Progenitor cell of endocrine pancreas (in vitro differentiated cells): ENCODE measurements around the gene GABRB1. TPM values are rescaled to one million over a fixed set of nuclear protein-coding genes. Genes with fewer than 3 reads are reported as not detected.

Experiments used
- DNase-seq: peaks from one replicate; pipeline ENCODE4 v3.0.0; 2021; ENCODE audit warnings: low spot score; ENCODE audit not compliant: unreplicated experiment
- H3K27ac Mint-ChIP-seq: 2 replicates; pipeline ENCODE4 v1.8.0; 2021; ENCODE audit warnings: mild to moderate bottlenecking, moderate library complexity, mixed read lengths
- H3K27me3 Mint-ChIP-seq: 2 replicates; pipeline ENCODE4 v1.8.0; 2021; ENCODE audit warnings: mixed read lengths
- H3K36me3 Mint-ChIP-seq: 2 replicates; pipeline ENCODE4 v1.8.0; 2022; ENCODE audit warnings: mixed read lengths; ENCODE audit not compliant: insufficient read depth
- H3K4me1 Mint-ChIP-seq: 2 replicates; pipeline ENCODE4 v1.8.0; 2021; ENCODE audit warnings: low read depth, mixed read lengths
- H3K4me3 Mint-ChIP-seq: 2 replicates; pipeline ENCODE4 v1.8.0; 2021; ENCODE audit warnings: low read depth, mild to moderate bottlenecking, moderate library complexity, mixed read lengths
- H3K9me3 Mint-ChIP-seq: 2 replicates; pipeline ENCODE4 v1.8.0; 2021; ENCODE audit warnings: low read depth, mixed read lengths
- total RNA-seq: library from RNA; stranded (reverse); gene quantifications from 2 replicates; pipeline ENCODE4 v1.2.1, GENCODE V29; 2021
- TF ChIP-seq, protein P1 (sequence below): fragments of 200-600 bp; sonication (generic); IDR thresholded peaks from one replicate; pipeline ENCODE4 v1.5.0; 2021; ENCODE audit warnings: antibody characterized with exemption, mild to moderate bottlenecking; ENCODE audit not compliant: unreplicated experiment

GABRB1 gene
- total RNA-seq, 1 donor from 2014 or later = 1.2 TPM

GRCh38 chr4:47195706-47196105 lies 164.3 kb downstream of the GABRB1 start:
- Mint-ChIP-seq H3K4me3 (no peak overlapping the region), H3K4me1 (no peaks in the 10 kb centered on the region), H3K27ac (no peak overlapping the region), H3K36me3 (no peaks in the 10 kb centered on the region), H3K27me3 (peaks cover 5% of the 10 kb centered on the region), H3K9me3 (no peaks in the 10 kb centered on the region)
- TF ChIP-seq, protein P1, sequence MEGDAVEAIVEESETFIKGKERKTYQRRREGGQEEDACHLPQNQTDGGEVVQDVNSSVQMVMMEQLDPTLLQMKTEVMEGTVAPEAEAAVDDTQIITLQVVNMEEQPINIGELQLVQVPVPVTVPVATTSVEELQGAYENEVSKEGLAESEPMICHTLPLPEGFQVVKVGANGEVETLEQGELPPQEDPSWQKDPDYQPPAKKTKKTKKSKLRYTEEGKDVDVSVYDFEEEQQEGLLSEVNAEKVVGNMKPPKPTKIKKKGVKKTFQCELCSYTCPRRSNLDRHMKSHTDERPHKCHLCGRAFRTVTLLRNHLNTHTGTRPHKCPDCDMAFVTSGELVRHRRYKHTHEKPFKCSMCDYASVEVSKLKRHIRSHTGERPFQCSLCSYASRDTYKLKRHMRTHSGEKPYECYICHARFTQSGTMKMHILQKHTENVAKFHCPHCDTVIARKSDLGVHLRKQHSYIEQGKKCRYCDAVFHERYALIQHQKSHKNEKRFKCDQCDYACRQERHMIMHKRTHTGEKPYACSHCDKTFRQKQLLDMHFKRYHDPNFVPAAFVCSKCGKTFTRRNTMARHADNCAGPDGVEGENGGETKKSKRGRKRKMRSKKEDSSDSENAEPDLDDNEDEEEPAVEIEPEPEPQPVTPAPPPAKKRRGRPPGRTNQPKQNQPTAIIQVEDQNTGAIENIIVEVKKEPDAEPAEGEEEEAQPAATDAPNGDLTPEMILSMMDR = no peak
- DNase-seq = no peak

GRCh38 chr4:47198791-47199190 lies 167.4 kb downstream of the GABRB1 start:
- H3K4me3 Mint-ChIP-seq = no peak overlapping the region
- peaks cover 9% of the 10 kb centered on the region for H3K27me3 Mint-ChIP-seq
- H3K4me1 Mint-ChIP-seq = no peaks in the 10 kb centered on the region
- DNase-seq = no peak
- no peaks in the 10 kb centered on the region for H3K36me3 Mint-ChIP-seq
- H3K27ac Mint-ChIP-seq = no peak overlapping the region
- H3K9me3 Mint-ChIP-seq = no peaks in the 10 kb centered on the region
- TF ChIP-seq, protein P1 = no peak

GRCh38 chr4:47203593-47203992 lies 172.2 kb downstream of the GABRB1 start:
- Mint-ChIP-seq H3K4me1 (peaks cover 4% of the 10 kb centered on the region), H3K36me3 (no peaks in the 10 kb centered on the region), H3K9me3 (no peaks in the 10 kb centered on the region), H3K27ac (no peak overlapping the region), H3K4me3 (no peak overlapping the region), H3K27me3 (peaks cover 14% of the 10 kb centered on the region)
- no peak for DNase-seq
- TF ChIP-seq, protein P1 = no peak

- peaks cover 12% of the 10 kb centered on the region for H3K27me3 Mint-ChIP-seq
- no peak for DNase-seq
- H3K4me1 Mint-ChIP-seq = peaks cover 16% of the 10 kb centered on the region
- H3K9me3 Mint-ChIP-seq = no peaks in the 10 kb centered on the region
- no peaks in the 10 kb centered on the region for H3K36me3 Mint-ChIP-seq
- H3K27ac Mint-ChIP-seq = no peak overlapping the region
- no peak overlapping the region for H3K4me3 Mint-ChIP-seq
- TF ChIP-seq, protein P1 = no peak
Measured at GRCh38 chr4:47207555-47207954, 176.2 kb downstream of the GABRB1 start.

DNA sequence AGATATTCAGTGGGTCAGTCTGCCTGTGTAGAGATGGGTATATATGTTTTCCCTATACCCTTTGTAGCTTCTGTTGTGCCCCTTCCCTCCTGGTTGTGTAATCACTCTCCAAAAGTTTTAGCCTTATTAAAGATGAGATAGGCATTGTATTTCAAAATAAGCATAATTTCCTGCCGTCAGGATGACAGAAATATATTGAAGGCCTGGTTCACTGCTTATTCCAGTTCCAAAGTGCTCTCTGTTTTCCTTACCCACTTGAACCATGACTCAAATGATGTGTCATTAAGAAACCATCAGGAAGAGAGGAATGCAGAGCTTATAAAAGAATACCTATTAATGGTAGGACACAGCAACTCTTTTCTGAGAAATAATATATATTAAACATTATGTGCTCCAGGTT lies 178.5 kb downstream of the GABRB1 start:
- Mint-ChIP-seq H3K9me3 (no peaks in the 10 kb centered on the region), H3K4me3 (no peak overlapping the region), H3K27ac (no peak overlapping the region), H3K27me3 (peaks cover 6% of the 10 kb centered on the region), H3K36me3 (no peaks in the 10 kb centered on the region), H3K4me1 (peaks cover 33% of the 10 kb centered on the region)
- TF ChIP-seq, protein P1 = no peak
- DNase-seq = no peak
